GM12872 (cell line): ENCODE data around the gene FXYD4.

Experiments
- TF ChIP-seq, protein P1 (sequence below): IDR thresholded peaks from 3 replicates; pipeline ENCODE4 v1.5.1; 2011; ENCODE audit warnings: low read depth, mild to moderate bottlenecking, low read length, moderate library complexity; ENCODE audit not compliant: insufficient read depth

FXYD4 gene

GRCh38 chr10:43403911-43404703 is 32.7 kb downstream of the FXYD4 start:
- TF ChIP-seq, protein P1, sequence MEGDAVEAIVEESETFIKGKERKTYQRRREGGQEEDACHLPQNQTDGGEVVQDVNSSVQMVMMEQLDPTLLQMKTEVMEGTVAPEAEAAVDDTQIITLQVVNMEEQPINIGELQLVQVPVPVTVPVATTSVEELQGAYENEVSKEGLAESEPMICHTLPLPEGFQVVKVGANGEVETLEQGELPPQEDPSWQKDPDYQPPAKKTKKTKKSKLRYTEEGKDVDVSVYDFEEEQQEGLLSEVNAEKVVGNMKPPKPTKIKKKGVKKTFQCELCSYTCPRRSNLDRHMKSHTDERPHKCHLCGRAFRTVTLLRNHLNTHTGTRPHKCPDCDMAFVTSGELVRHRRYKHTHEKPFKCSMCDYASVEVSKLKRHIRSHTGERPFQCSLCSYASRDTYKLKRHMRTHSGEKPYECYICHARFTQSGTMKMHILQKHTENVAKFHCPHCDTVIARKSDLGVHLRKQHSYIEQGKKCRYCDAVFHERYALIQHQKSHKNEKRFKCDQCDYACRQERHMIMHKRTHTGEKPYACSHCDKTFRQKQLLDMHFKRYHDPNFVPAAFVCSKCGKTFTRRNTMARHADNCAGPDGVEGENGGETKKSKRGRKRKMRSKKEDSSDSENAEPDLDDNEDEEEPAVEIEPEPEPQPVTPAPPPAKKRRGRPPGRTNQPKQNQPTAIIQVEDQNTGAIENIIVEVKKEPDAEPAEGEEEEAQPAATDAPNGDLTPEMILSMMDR = no peak

DNA sequence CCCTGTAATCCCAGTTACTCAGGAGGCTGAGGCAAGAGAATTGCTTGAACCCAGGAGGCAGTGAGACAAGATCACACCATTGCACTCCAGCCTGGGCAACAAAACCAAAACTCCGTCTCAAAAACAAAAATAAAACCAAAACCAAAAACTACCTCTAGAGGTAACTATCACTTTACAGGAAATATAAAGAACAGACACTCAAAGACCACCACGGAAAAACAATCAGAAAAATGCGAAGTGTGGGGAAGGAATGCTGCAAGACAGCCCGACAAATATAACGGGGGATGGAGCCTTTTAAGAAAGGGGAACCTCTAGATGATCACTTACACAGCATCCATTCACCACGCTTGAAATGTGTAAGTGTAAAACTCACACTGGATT is 33.3 kb downstream of the FXYD4 start:
- TF ChIP-seq, protein P1 = no peak

GRCh38 chr10:43407148-43407575 is 35.7 kb downstream of the FXYD4 start:
- TF ChIP-seq, protein P1 = no peak

- TF ChIP-seq, protein P1 = peak; percentile 48; the same call in 2 of the 3 replicates
These were observed 36.3 kb downstream of the FXYD4 start for GRCh38 chr10:43407576-43408330.

GRCh38 chr10:43408331-43408709 is 36.9 kb downstream of the FXYD4 start:
- TF ChIP-seq, protein P1 = no peak

DNA sequence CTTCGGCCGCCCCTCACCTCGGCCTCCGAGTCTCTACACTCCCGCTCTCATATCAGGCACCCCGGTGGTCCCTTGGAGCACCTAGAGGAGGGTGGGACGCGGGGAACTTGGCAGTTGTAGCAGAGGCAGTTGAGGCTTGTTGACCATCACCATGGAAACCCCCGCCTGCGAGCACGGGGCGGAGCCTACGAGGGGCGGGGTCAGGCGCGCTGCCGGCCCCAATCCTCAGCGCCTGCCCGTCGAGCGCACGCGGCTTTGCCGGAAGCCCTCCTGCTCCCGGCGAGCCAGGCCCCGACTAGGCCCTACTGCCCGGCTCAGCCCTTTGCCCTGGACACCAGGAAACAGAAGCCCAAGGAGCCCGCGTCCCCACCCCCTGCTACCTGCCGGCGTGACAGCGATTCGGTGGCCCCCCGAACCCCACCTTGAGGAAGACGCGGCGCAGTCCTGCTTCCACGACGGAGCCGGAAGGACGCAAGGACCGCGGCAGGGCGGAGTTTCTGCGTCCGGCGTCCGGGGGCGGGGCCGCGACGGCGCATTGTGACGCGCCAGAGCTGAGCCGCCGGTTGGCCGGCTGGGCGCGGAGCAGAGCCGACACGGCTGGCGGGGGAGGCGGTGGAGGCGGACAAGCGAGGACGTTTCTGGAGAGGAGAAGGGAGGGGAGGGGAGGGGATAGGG is 37.4 kb downstream of the FXYD4 start, which contains the start of gene HNRNPF:
HNRNPF (minus strand) TSS at position 477 of the 675 bp plus-strand sequence. CDS start 21,302 bp downstream, outside the sequence.
- TF ChIP-seq, protein P1 = no peak
